Measurements from ENCODE around the gene LAMB3.
"Not testable (repeated sequence)": the region's sequence is repeated elsewhere in the genome, so short reads cannot be mapped to it uniquely, and the experiment has no call there.

The LAMB3 gene

DNA sequence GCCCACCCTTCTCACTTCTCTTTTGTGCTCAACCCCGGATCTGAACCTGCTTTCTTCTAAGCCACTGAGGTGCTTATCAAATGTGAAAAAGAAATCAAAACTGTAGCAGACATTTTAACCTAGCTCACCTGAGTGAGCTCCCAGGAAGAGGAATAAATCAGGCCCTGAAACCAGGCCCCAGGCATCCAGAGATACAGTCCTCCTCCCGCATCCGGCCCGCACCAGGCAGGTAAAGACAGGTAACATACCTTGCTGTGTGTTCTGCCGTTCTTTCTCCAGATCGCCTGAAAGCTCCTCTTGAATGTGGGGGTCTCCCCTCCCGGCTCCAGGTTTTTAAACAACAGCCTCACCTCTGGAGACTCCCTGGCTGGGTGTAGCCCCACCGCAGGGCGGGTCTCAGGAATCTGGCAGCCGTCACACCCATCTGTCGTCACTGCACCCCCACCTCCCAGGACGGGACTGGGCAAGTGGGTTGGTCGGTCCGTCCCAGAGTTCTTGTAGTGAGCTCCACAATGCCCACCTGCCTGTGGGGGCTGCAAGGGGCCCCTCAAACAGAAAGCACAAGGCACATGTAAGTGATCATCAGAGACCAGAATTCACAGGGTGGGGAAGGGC lies at the start of gene LAMB3:
Gene LAMB3, minus strand, starts transcription at position 305 of the 615 bp plus-strand sequence. CDS start 1,481 bp downstream, outside the sequence.
- DNase-seq, result no peak

DNA sequence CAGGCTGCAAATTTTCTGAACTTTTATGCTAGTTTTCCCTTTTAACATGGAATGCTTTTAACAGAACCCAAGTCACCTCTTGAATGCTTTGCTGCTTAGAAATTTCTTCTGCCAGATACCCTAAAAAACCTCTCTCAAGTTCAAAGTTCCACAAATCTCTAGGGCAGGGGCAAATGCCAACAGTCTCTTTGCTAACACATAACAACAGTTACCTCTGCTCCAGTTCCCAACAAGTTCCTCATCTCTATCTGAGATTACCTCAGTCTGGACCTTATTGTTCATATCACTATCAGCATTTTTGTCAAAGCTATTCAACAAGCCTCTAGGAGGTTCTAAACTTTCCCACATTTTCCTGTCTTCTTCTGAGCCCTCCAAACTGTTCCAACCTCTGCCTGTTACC lies 48.5 kb upstream of the LAMB3 start:
- not testable (repeated sequence) for DNase-seq

DNA sequence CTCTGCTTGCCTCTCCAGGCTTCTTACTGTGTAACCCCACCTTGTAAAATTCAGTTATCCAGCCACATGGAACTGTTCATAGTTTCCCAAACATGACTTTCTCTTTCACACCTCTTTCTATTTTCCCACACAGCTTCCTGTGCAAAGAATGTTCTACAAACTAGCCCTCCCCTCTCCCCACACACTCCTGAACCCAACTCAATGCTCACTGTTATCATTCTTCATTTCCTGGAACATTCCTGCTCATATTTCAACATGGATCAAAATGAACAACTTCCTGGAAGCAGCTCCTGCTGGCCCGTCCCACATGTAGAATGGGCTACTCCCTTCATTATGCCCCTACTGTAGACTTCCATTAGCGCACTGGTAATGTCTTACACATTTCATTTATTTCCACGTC lies 44.9 kb upstream of the LAMB3 start:
- no peak for DNase-seq

DNA sequence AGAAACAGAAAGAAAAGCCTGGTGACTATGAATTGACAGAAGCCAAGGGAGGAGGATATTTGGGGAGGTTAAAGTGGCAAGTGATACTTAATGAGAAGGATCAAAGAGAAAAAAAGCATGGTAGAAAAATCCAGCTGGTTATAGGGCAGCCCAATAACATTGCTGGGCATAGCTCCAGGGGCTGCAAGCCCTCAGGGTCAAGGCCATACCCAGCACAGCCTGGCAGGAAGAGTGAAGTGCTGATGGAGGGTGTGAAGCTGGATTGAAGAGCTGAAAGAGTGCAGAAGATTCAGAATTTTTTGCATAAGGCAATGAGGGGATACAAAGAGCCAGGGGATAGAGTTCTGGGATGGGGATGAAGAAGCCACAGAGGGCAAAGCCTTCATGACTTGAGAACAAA lies 44.4 kb upstream of the LAMB3 start:
- no peak for DNase-seq

DNA sequence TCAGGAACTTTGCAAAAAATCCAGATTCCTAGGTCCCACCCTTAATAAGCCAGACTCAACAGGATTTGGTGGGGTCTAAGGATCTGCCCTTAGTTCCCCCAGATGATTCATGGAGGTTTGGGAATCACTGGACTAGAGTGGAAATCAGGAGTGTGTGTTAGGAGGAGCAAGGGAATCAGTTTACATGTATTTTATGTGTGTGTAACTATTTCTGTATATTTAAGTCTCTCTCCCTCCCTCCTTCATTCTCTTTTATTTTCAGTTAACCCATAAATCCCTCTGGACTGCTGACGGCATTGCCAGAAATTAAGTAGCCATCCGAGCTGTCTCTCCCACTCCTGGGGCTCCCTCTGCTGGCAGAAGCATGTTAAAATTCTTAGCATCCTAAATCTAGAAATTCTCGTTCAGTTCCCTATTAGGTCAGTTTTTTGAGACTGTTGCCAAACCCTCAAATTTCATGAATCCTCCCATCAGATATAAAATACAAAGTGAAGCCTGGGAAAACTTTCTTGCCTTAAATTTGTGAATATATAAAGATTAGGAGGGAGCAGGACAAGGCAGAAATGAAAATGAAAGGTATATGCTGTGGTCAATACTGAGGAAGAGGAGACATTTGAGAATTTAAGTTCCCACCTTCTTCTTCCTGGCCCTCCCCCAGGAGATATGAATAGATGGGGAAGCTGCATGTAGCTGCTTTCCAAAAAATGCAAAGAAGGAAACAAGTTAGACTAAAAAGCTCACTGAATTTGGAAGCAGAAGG lies 40.7 kb upstream of the LAMB3 start:
- peak; percentile 31 to 71 for DNase-seq

DNA sequence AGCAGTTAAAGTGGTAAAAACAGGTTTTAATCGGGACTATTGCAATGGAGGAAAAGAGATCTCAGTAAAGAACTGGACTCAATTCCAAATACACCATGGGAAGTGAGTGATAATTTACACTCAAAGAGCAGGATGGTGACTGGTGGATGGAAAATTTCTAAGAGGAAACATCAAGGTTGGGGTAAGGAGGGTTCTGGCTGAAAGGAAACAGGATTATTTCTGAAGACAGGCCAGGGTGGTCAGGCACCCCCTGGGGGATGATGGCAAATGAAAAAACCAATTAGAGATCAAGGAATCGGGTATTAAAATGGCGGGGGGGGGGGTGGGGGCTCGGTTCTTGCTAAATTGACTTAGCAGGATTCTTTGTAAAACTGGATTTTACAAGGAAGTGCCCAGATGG lies 40.1 kb upstream of the LAMB3 start:
- no peak for DNase-seq

DNA sequence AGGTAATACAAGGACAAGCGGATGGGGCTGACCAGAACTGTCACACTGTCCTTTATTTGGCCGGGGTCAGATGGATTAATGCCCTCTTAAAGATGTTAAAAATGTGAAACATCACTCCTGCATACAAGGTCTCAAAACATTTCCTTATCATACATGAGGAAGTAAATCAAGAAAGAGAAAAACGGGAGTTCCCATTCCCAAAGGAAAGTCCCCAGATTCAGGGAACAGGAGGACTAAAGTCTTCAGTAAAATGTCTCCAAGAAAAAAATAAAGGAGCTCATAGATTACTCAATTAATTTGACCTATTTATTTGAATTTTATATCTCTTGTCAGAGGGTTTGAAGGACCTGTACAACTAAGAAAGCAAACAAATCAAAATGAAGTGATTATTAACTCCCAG lies 39.0 kb upstream of the LAMB3 start:
- no peak for DNase-seq

DNA sequence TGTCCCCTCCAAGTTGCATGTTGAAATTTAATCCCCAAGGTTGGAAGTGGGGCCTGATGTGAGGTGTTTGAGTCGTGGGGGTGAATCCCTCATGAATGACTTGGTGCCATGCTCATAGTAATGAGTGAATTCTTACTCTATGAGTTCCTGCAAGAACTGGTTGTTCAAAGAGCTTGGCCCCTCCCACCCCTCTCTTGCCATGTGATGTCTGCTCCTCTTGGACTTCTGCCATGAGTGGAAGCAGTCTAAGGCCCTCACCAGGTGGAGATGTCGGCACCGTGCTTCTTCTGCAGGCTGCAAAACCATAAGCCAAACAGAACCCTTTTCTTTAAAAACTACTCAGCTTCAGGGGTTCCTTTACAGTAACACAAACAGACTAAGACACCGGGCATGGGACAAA lies 37.3 kb upstream of the LAMB3 start:
- DNase-seq, result no peak

DNA sequence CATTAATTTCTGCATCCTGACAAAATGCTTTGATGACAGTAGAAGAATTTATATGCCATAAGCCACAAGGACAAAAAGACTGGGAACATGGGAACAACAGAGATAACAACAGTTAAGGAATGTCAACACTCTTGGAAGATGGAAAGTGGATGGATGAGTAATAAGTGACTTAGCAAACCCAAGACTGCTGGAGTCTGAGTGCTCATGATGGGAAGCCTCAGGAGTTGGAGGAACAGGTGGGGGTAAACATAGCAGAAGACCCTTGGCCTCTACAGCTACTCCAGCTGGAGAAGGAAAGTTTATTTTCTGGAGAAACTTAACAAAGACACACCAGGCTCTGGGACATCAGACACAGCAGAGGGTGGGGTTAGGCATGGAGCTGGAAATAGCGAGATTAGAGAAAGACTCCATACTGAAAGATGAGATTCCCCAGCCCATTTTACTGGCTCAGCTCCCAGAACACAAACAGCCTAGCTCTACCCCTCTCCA lies 36.6 kb upstream of the LAMB3 start:
- no peak for DNase-seq

DNA sequence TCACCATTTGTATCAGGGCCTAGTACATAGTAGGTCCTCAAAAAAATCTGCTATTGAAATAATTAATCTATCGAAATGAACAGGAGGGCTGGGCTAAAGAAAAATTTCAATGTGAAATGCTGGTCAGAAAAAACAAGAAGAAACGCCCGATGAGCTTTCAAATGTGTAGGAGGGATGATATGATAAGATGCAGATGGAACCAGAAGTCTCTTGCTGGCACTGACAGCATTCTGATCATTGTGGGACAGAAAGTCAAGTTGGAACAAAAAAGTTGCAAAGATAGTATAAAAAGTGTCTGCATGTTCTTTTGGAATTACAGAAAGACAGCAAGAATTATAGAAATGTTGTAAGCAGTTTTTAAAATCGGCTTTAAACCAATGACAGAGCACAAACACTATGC lies 34.1 kb upstream of the LAMB3 start:
- DNase-seq, result no peak

DNA sequence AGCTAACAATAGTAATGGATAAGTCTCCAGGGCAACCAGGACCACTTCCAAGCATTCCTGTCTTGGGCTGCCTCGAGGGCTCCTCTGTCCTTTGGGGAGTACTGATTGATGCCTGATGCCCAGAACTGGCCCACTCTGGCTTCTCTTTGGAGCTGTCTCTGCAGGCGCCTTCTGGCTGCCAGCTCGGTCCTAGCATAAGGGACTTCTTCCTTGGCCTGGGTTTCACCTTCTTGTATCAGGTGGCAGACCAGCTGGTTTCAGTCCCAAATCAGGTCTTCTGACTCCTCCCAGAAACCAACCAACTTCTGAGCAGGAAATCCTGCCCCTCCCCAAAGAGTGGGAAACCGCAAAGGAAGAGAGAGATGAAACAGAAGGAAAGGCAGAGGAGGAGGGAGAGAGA lies 33.6 kb upstream of the LAMB3 start:
- no peak for DNase-seq

DNA sequence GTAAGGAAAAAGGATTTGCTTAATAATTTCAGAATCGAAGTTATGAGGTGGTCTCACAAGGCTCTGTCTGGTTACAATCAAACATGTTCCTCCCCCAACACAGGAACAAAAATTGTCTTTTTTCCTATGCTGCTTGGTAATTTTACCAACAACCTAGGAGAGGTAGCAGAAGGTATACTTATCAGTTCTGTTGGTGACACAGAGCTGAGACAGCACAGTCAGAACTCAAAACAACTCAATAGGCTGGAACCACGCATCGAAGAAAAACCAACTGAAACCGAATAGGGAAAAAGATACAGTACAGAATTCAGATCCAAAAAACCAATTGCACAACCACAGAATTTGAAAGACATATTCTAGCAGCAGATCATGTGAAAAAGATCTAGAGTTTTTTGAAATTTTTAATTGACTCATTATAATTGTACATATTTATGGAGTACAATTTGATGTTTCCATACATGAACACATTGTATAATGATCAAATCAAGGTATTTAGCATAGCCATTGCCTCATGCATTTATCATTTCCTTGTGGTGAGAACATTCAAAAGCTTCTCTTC lies 26.8 kb upstream of the LAMB3 start:
- DNase-seq, result no peak

DNA sequence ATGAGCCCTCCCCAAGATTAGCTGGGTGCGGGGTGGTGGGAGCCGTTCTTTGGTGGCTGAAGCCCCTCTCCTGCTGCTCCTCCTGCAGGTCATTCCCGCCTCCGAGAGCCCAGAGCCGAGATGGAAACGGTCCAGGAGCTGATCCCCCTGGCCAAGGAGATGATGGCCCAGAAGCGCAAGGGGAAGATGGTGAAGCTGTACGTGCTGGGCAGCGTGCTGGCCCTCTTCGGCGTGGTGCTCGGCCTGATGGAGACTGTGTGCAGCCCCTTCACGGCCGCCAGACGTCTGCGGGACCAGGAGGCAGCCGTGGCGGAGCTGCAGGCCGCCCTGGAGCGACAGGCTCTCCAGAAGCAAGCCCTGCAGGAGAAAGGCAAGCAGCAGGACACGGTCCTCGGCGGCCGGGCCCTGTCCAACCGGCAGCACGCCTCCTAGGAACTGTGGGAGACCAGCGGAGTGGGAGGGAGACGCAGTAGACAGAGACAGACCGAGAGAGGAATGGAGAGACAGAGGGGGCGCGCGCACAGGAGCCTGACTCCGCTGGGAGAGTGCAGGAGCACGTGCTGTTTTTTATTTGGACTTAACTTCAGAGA lies 23.4 kb upstream of the LAMB3 start:
- DNase-seq, result peak in 1 of 2 experiments; percentile 44

DNA sequence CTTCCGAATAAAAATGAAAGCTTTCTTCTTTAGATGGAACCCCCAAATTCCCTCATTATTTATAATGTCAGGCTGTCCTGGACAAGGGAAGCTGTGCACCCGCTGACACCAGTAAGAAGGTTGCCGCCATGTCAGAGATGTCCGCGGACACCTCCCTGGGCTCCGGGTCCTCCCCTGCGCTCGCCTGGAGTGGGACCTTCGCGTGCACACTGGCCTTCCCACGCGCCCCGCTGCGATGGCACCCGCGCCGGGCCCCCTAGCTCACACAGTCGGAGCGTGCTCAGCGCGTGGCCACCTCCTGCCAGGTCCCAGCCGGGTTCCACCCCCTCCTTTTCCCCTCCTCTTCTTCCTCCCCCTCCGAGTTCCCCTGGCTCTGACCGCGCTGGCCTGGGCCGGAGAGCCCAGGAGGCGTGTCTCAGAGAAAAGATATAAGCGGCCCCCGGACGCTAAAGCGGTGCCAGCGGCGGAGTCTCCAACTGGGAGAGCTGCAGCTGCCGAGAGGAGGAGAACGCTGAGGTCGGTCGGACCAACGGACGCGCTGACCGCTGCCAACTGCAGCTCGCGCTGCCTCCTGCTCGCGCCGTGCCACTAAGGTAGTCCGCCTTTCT lies 22.8 kb upstream of the LAMB3 start, which contains the start of gene G0S2:
Gene G0S2, plus strand, starts transcription at position 456 of the 608 bp plus-strand sequence. CDS start 273 bp downstream, outside the sequence.
- peak; percentile 31 to 59 for DNase-seq

DNA sequence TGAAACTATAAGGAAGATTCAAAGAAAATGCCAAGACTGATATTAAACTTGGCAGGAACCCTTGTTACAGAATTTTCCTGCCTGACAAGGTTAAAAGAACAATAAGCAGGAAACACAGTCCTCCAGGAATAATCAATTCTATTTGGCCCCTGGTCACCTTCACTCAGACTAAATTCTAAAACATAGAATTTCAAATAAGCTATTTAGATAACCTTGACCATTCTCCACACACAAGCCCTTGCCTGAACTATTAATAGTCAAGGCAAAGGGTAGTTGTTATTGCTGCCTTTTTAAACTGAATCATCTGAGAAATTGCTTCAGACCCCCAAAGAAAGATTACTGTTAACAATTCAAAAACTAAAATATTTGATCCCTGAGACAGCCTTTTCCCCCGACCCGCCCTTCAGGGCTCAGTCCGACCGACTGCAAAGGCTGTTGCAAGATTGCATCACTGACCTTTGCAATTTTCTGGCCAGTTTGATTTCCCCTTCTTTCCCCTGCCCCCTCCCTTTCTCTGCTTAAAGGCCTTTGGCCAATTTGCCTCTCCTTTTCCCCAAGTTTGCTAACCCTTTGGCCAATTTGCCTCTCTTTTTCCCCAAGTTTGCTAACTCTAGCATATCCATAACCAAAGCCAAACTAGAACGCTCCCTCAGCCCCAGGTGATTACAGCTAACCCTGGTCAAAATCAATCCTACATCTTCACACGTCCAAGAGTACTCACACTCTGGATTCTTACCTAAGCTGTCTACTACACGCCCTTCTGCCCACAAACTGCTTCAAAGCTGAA lies 21.6 kb upstream of the LAMB3 start:
- no peak for DNase-seq

DNA sequence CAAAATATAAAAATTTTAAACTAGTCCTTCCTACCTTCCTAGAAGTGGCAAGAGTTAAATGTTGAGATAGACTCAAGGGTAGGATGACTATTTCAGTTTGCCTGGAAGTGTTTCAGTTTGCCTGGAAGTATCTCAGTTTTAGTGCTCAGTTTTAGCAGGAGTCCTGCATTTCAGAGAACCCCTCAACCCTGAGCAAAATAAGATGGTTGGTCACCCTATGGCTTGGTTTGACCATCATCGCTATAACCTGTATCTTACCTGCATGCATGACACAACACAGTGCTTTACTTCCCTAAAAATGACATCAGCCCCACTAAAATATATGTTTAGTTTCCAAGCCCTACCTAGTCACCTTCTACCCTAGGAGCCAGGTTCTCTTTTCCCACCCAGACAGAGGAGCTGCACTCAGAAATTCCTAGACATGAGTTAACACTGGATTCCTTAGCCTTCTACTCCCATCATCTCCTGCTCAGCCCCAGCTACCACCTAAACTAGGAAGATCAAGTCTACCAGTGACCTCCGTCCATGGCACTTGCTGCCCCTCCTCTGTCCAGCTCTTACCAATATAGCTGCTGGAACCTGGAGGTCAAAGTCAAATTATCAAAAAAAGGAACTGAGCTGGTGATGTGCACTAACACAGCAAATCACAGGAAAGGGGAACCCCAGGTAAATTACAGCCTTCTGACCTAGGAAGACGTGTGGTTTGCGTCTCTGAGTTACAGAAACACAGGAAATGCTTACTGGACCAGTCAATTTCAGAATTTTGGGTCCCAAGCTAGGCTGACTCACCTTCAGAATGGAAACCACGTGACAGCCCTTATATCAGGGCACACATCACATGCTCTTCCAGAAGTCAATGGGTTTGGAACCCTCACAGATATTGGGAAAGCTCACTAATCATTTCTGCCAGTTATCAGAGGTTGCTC lies 20.7 kb upstream of the LAMB3 start:
- no peak for DNase-seq

DNA sequence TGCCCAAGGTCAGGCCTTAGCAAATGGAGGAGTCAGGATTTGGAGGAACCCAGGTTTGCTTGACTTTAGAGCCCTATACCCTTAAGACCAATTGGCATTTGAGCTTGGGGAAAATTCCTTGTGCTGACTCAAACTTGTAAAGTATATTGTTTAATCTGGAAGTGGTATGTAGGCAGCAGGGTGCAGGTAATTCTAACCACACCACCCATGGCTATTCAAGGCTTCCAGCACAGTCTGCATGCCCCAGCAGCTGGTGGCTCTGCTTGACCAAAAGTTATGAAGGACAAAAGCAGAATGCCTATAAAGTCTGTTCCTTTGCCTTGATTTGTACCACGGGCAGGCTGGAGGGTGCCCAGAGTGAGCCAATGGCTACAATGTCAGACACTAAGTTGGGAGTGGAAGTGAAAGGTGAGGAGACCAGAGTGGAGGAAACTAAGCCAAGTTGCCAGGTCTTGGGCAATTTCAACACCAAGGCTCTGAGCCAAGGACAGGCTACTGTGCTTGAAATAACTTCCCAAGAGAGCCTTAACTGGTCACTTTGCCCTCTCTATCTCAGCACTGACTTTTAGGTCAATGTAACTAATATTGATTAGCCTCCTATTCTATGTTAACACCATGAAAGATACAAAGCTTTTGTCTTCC lies 18.3 kb upstream of the LAMB3 start:
- DNase-seq, result no peak

DNA sequence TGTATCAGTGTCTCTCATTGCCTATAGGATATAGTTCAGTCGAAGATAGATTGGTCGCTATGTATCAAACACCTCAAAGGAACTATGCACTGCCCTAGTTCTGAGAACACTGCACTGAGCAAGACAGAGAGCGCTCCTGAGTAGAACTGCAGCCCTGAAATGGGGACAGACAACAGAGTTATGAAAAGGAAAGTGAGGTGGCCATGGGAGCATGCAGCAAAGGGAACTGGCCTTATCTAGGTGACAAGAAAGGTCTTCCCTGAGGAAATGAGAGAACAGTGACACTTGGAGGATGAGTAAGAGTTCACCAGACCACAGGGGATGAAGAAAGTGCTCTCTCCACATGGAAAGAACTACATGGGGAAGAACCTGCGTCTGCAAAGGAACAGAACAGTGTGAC lies 15.5 kb upstream of the LAMB3 start:
- no peak for DNase-seq

DNA sequence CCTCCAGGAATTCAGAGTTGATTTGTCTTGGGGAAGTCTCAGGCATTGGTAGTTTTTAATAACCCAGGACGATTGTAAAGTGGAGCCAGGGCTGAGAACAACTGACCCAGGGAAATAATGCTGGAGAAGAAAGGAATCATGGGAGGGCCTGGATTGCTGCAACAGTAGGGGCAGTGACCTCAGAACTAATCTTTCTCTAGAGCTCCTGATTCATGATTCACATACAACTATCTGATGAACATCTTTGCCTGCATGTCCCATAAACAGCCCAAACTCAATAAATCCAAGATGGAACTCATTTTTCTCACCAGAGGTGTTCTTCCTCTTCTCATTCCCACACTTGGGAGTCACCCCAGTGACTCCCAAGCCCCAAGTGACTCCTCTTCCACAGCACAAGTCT lies 14.9 kb upstream of the LAMB3 start:
- no peak for DNase-seq

DNA sequence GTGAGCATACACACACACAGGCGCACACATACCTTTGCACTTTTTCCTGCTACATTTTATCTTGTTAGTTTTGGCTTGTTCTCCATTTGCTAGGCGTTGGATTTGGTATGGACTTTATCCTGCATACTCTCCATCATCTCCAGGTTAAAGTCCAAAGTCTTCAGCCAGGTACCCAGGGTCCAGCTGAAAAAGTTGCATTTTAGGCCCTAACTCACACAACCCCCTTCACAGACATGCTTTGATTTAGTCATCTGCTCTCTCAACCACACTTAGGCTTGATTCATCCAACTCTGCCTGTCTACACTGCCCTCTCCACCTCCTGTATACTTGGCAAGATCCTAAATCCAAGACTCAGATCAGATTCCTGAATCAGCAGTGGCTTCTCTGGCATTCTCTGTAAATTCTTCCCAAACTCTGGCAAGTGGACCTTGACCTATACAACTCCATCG lies 10.7 kb upstream of the LAMB3 start:
- no peak for DNase-seq

DNA sequence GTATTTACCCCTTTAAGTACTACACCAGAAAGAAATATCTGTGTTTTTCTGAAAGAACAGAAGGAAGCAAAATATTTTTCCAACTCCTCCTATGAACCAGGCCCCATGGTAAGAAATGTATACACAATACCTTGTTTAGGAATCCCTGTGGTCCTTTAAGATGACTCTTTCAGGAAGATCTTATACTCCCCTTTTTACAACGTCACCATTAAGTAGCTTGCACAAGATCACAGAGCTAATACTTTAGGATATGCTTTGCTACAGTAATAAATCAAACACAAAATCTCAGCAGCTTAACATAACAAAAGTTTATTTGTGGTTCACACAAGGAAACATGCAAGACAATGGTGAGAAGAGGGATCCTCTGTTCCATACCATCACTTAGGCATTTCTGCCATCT lies 8.8 kb upstream of the LAMB3 start:
- DNase-seq, result no peak
